ENCODE data around the gene KISS1R.

The KISS1R gene

GRCh38 chr19:902093-902370, 15.1 kb upstream of the KISS1R start:
- DNase-seq (ENCODE audit: low read depth): no peak
- no peak for TF ChIP-seq CTCF (IDR thresholded peaks at IDR 0.05; ENCODE audit: control insufficient read depth, extremely low read depth, insufficient read depth)
- H3K4me3 ChIP-seq (ENCODE audit: low read depth, low read length): no peak overlapping the region

DNA sequence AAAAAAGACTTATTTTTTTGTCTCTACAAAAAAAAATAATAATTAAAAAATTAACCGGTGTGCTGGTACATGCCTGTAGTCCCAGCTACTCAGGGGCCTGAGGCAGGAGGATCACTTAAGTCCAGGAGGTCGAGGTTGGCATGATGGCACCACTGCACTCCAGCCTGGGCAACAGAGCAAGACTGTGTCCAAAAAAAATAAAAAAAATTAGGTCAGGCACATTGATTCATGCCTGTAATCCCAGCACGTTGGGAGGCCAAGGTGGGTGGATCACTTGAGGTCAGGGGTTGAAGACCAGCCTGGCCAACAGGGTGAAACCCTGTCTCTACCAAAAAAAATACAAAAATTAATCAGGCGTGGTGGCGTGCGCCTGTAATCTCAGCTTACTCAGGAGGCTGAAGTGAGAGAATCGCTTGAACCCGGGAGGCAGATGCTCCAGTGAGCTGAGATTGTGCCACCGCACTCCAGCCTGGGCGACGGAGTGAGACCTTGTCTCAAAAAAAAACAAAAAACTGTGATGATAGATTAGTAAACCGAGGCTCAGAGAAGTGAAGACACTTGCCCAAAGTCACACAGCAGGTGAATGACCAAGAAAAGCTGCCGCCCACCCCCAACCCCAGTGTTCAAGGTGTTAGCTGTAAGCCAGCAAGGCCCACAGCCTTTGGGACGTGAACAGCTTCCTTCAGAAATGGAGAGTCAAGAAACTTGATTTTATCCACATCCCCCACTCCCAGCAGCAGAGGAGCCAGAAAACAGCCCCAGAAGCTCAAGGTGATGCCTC, 14.5 kb upstream of the KISS1R start:
- no peak overlapping the region for H3K4me3 ChIP-seq (ENCODE audit: low read depth, low read length)
- DNase-seq (ENCODE audit: low read depth): no peak
- no peak for TF ChIP-seq CTCF (IDR thresholded peaks at IDR 0.05; ENCODE audit: control insufficient read depth, extremely low read depth, insufficient read depth)

GRCh38 chr19:903266-903797, 13.8 kb upstream of the KISS1R start:
- no peak overlapping the region for H3K4me3 ChIP-seq (ENCODE audit: low read depth, low read length)
- no peak for TF ChIP-seq CTCF (IDR thresholded peaks at IDR 0.05; ENCODE audit: control insufficient read depth, extremely low read depth, insufficient read depth)
- DNase-seq (ENCODE audit: low read depth): no peak

GRCh38 chr19:904545-904944, 12.6 kb upstream of the KISS1R start:
- H3K4me3 ChIP-seq (ENCODE audit: low read depth, low read length): no peak overlapping the region
- DNase-seq (ENCODE audit: low read depth): no peak
- no peak for TF ChIP-seq CTCF (IDR thresholded peaks at IDR 0.05; ENCODE audit: control insufficient read depth, extremely low read depth, insufficient read depth)

- no peak for TF ChIP-seq CTCF (IDR thresholded peaks at IDR 0.05; ENCODE audit: control insufficient read depth, extremely low read depth, insufficient read depth)
- no peak for DNase-seq (ENCODE audit: low read depth)
- H3K4me3 ChIP-seq (ENCODE audit: low read depth, low read length): no peak overlapping the region
Measured at GRCh38 chr19:906480-906879, 10.7 kb upstream of the KISS1R start.

- no peak overlapping the region for H3K4me3 ChIP-seq (ENCODE audit: low read depth, low read length)
Measured at GRCh38 chr19:907183-907853, 9.8 kb upstream of the KISS1R start.

More at GRCh38 chr19:907183-907853, 9.8 kb upstream of the KISS1R start:
- DNase-seq (ENCODE audit: low read depth): no peak
- TF ChIP-seq CTCF (IDR thresholded peaks at IDR 0.05; ENCODE audit: control insufficient read depth, extremely low read depth, insufficient read depth): no peak
